ENCODE data around the gene MRPS5.

GRCh38 chr2:95037384-95037839 lies 84.2 kb downstream of the MRPS5 start:
- TF ChIP-seq POLR2A (IDR thresholded peaks at IDR 0.05; ENCODE audit: extremely low read depth, insufficient read length) (no peak), CTCF (IDR thresholded peaks at IDR 0.05; ENCODE audit: low read depth, low read length) (no peak), MAX (IDR thresholded peaks at IDR 0.05; ENCODE audit: low read depth, low read length) (no peak), MYC (IDR thresholded peaks at IDR 0.05; ENCODE audit: low read depth, low read length) (no peak)
